Fibroblast of the aortic adventitia (primary cell): ENCODE measurements around the gene NEMP2. TPM values are rescaled to one million over a fixed set of nuclear protein-coding genes. Genes with fewer than 3 reads are reported as not detected.

Experiments used
- DNase-seq: peaks from one replicate; pipeline ENCODE4 v3.0.0-alpha.2; 2010; ENCODE audit warnings: low read depth
- H3K4me3 ChIP-seq: 2 replicates; pipeline ENCODE4 v1.5.1; 2011; ENCODE audit warnings: low read depth, mild to moderate bottlenecking, control low read depth, low read length, moderate library complexity
- CTCF ChIP-seq: IDR thresholded peaks from 2 replicates; pipeline ENCODE4 v1.5.1; 2011; ENCODE audit warnings: mild to moderate bottlenecking, low read length, control low read depth, inconsistent platforms; ENCODE audit not compliant: insufficient read depth
- total RNA-seq: library from RNA; depleted of rRNA; stranded (reverse); fragments of >200 nt; gene quantifications from 2 replicates; pipeline ENCODE4 v1.2.3, GENCODE V29; 2012; ENCODE audit warnings: low replicate concordance

NEMP2 gene
- total RNA-seq, 1 donor = 11.7 TPM

GRCh38 chr2:190486037-190486623 lies 48.4 kb downstream of the NEMP2 start:
- no peak overlapping the region for H3K4me3 ChIP-seq
- peak; percentile 3 for TF ChIP-seq CTCF
- DNase-seq = peak; percentile 55

GRCh38 chr2:190482451-190482850 lies 52.1 kb downstream of the NEMP2 start:
- peak; percentile 9 for DNase-seq
- no peak overlapping the region for H3K4me3 ChIP-seq
- TF ChIP-seq CTCF = no peak

GRCh38 chr2:190481339-190481738 lies 53.2 kb downstream of the NEMP2 start:
- H3K4me3 ChIP-seq = no peak overlapping the region
- no peak for TF ChIP-seq CTCF
- no peak for DNase-seq

GRCh38 chr2:190478572-190479195 lies 55.8 kb downstream of the NEMP2 start:
- no peak overlapping the region for H3K4me3 ChIP-seq
- no peak for TF ChIP-seq CTCF
- no peak for DNase-seq

GRCh38 chr2:190477661-190478454 lies 56.7 kb downstream of the NEMP2 start:
- peak; percentile 31 for DNase-seq
- TF ChIP-seq CTCF = no peak
- no peak overlapping the region for H3K4me3 ChIP-seq

- TF ChIP-seq CTCF = no peak
- no peak overlapping the region for H3K4me3 ChIP-seq
- no peak for DNase-seq
Measured at GRCh38 chr2:190470256-190470826, 64.2 kb downstream of the NEMP2 start.
